Effector memory CD4-positive, alpha-beta T cell (primary cell): ENCODE measurements around the gene JAK3.
"Not testable (repeated sequence)": the region's sequence is repeated elsewhere in the genome, so short reads cannot be mapped to it uniquely, and the experiment has no call there.

Experiments
- DNase-seq, 3 donors: peaks; one replicate each; pipeline ENCODE4 v3.0.0-alpha.2; 2020
- H3K27ac ChIP-seq: 2 replicates; pipeline ENCODE4 v1.7.0; 2013; ENCODE audit warnings: mild to moderate bottlenecking, low read length, moderate library complexity; ENCODE audit not compliant: insufficient read depth, poor library complexity, severe bottlenecking
- H3K27me3 ChIP-seq: replicated peaks from 2 replicates; pipeline ENCODE4 v1.7.0; 2013; ENCODE audit warnings: mild to moderate bottlenecking, low read length; ENCODE audit not compliant: insufficient read depth, control insufficient read depth, poor library complexity, severe bottlenecking
- H3K36me3 ChIP-seq: 2 replicates; pipeline ENCODE4 v1.7.0; 2013; ENCODE audit warnings: mild to moderate bottlenecking, low read length, moderate library complexity; ENCODE audit not compliant: control insufficient read depth, insufficient read depth
- H3K4me1 ChIP-seq: 2 replicates; pipeline ENCODE4 v1.7.0; 2013; ENCODE audit warnings: low read length, mild to moderate bottlenecking; ENCODE audit not compliant: control insufficient read depth, insufficient read depth, poor library complexity, severe bottlenecking
- H3K4me3 ChIP-seq: 2 replicates; pipeline ENCODE4 v1.7.0; 2013; ENCODE audit warnings: low read length, low read depth, mild to moderate bottlenecking; ENCODE audit not compliant: insufficient read depth, poor library complexity, severe bottlenecking
- H3K9me3 ChIP-seq: 2 replicates; pipeline ENCODE4 v1.7.0; 2013; ENCODE audit warnings: mild to moderate bottlenecking, low read length, moderate library complexity; ENCODE audit not compliant: control insufficient read depth

JAK3 gene

GRCh38 chr19:17790059-17790780 lies 57.6 kb downstream of the JAK3 start:
- peaks cover 20% of the 10 kb centered on the region for H3K36me3 ChIP-seq
- H3K4me3 ChIP-seq: no peak overlapping the region
- no peak for DNase-seq
- H3K9me3 ChIP-seq: no peaks in the 10 kb centered on the region
- H3K27me3 ChIP-seq: no peaks in the 10 kb centered on the region
- H3K27ac ChIP-seq: no peak overlapping the region
- H3K4me1 ChIP-seq: peaks cover 15% of the 10 kb centered on the region

- Histone ChIP-seq H3K36me3 (peaks cover 33% of the 10 kb centered on the region), H3K27ac (no peak overlapping the region), H3K27me3 (no peaks in the 10 kb centered on the region), H3K4me3 (no peak overlapping the region), H3K4me1 (peaks cover 16% of the 10 kb centered on the region), H3K9me3 (no peaks in the 10 kb centered on the region)
- DNase-seq: no peak
Observed at GRCh38 chr19:17788632-17789031, 59.1 kb downstream of the JAK3 start.

- no peak for DNase-seq
- Histone ChIP-seq H3K9me3 (no peaks in the 10 kb centered on the region), H3K27ac (no peak overlapping the region), H3K36me3 (peaks cover 40% of the 10 kb centered on the region), H3K4me1 (peaks cover 16% of the 10 kb centered on the region), H3K27me3 (no peaks in the 10 kb centered on the region), H3K4me3 (no peak overlapping the region)
Observed at GRCh38 chr19:17787274-17787913, 60.4 kb downstream of the JAK3 start.

- peak; percentile 41 to 57 (median 46) for DNase-seq
- Histone ChIP-seq H3K27ac (no peak overlapping the region), H3K36me3 (peaks cover 44% of the 10 kb centered on the region), H3K27me3 (no peaks in the 10 kb centered on the region), H3K9me3 (no peaks in the 10 kb centered on the region), H3K4me3 (no peak overlapping the region), H3K4me1 (peaks cover 7% of the 10 kb centered on the region)
Observed at GRCh38 chr19:17784201-17785008, 63.4 kb downstream of the JAK3 start.

- peaks cover 43% of the 10 kb centered on the region for H3K36me3 ChIP-seq
- not testable (repeated sequence) for H3K4me3 ChIP-seq, H3K4me1 ChIP-seq, H3K27ac ChIP-seq, H3K27me3 ChIP-seq, H3K9me3 ChIP-seq, DNase-seq
Observed at GRCh38 chr19:17783721-17784120, 64.1 kb downstream of the JAK3 start.

GRCh38 chr19:17780781-17781180 lies 67.0 kb downstream of the JAK3 start:
- Histone ChIP-seq H3K4me1 (peaks cover 7% of the 10 kb centered on the region), H3K27me3 (no peaks in the 10 kb centered on the region), H3K27ac (no peak overlapping the region), H3K9me3 (no peaks in the 10 kb centered on the region), H3K36me3 (peaks cover 35% of the 10 kb centered on the region), H3K4me3 (no peak overlapping the region)
- DNase-seq: no peak

GRCh38 chr19:17778968-17779929 lies 68.5 kb downstream of the JAK3 start:
- DNase-seq: no peak
- Histone ChIP-seq H3K4me1 (peaks cover 6% of the 10 kb centered on the region), H3K9me3 (no peaks in the 10 kb centered on the region), H3K36me3 (peaks cover 43% of the 10 kb centered on the region), H3K4me3 (no peak overlapping the region), H3K27me3 (no peaks in the 10 kb centered on the region), H3K27ac (peak overlapping the region; percentile 25)

GRCh38 chr19:17778251-17778967 lies 69.4 kb downstream of the JAK3 start:
- H3K36me3 ChIP-seq: peaks cover 39% of the 10 kb centered on the region
- H3K9me3 ChIP-seq: no peaks in the 10 kb centered on the region
- no peak for DNase-seq
- no peaks in the 10 kb centered on the region for H3K27me3 ChIP-seq
- peak overlapping the region; percentile 25 for H3K27ac ChIP-seq
- no peaks in the 10 kb centered on the region for H3K4me1 ChIP-seq
- no peak overlapping the region for H3K4me3 ChIP-seq

- not testable (repeated sequence) for H3K9me3 ChIP-seq, DNase-seq, H3K4me1 ChIP-seq, H3K4me3 ChIP-seq, H3K27me3 ChIP-seq, H3K27ac ChIP-seq
- peaks cover 43% of the 10 kb centered on the region for H3K36me3 ChIP-seq
Observed at GRCh38 chr19:17777840-17778239, 69.9 kb downstream of the JAK3 start.
